ENCODE results near the gene TRAPPC13. TPM values are rescaled to one million over a fixed set of nuclear protein-coding genes. Genes with fewer than 3 reads are reported as not detected.
A peak's percentile ranks its signal among the peaks of the same experiment; 100 is the strongest.
"Not testable (repeated sequence)": the region's sequence is repeated elsewhere in the genome, so short reads cannot be mapped to it uniquely, and the experiment has no call there.

The TRAPPC13 gene
- total RNA-seq, 1 donor from 2014 or later, result 53.1 TPM

DNA sequence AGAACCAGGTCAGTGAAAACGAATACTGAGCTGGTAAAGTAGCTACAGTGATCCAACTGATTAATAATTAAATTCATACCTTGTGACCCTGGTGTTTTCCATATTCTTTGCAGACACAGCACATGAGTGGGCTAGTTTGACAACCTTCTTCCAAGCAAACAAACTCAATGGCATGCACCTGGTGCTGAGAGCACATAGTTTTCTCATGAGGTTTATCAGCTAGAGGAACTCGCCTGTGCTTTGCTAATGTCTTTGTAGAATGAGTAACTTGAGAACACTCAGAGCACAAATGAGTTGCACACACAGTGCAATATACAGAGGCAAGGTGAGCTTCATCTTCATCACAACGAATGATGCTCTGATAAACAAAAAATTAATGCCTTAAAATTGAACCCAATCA lies 13.3 kb upstream of the TRAPPC13 start:
- H3K9me3 ChIP-seq (ENCODE audit: low read depth), result no peaks in the 10 kb centered on the region
- Mint-ChIP-seq H3K9me3 (no peaks in the 10 kb centered on the region), H3K4me1 (no peaks in the 10 kb centered on the region), H3K4me3 (no peak overlapping the region), H3K36me3 (peaks cover 18% of the 10 kb centered on the region), H3K27ac (no peak overlapping the region), H3K27me3 (ENCODE audit: insufficient read depth, low read depth) (no peaks in the 10 kb centered on the region)
- H3K4me3 ChIP-seq, result no peak overlapping the region
- DNase-seq (ENCODE audit: low spot score), result no peak
- no peak overlapping the region for H3K4me2 ChIP-seq
- no peaks in the 10 kb centered on the region for H3K4me1 ChIP-seq
- no peaks in the 10 kb centered on the region for H3K27me3 ChIP-seq
- no peak for TF ChIP-seq EZH2 (IDR thresholded peaks at IDR 0.05)
- TF ChIP-seq EZH2phosphoT487 (IDR thresholded peaks at IDR 0.05), result no peak
- no peak for TF ChIP-seq CTCF (IDR thresholded peaks at IDR 0.05)
- no peaks in the 10 kb centered on the region for H4K20me1 ChIP-seq (ENCODE audit: low read depth)
- H3K36me3 ChIP-seq, result peaks cover 19% of the 10 kb centered on the region
- no peak overlapping the region for H3K9ac ChIP-seq
- H2AFZ ChIP-seq (replicated peaks), result no peak overlapping the region
- H3F3A ChIP-seq (ENCODE audit: low read depth), result no peaks in the 10 kb centered on the region
- H3K79me2 ChIP-seq (ENCODE audit: low read depth), result no peaks in the 10 kb centered on the region
- no peak overlapping the region for H3K27ac ChIP-seq

DNA sequence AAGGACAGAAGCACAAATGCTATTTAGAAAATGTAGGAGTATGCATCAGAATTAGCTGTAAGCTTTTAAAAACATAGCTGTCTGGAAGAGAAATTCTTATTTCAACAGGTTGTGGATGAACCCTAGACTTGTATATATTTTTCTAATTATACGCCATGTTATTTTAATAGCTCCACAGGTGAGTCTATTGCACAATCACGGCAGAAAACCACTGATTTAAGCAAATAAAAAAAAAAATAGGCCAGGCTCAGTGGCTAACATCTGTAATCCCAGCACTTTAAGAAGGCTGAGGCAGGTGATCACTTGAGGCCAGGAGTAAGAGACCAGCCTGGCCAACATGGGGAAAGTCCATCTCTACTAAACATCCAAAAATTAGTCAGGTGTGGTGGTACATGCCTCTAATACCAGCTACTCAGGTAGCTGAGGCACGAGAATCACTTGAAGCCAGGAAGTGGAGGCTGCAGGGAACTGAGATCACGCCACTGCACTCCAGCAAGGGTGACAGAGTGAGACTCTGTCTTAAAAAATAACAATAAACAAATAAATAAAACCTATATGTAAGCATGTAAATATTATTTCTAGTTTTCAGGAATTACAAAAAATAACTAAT lies 12.4 kb upstream of the TRAPPC13 start:
- H4K20me1 ChIP-seq (ENCODE audit: low read depth), result no peaks in the 10 kb centered on the region
- H3K4me1 Mint-ChIP-seq, result no peaks in the 10 kb centered on the region
- H3F3A ChIP-seq (ENCODE audit: low read depth), result no peaks in the 10 kb centered on the region
- H3K4me2 ChIP-seq, result no peak overlapping the region
- H3K9me3 Mint-ChIP-seq, result no peaks in the 10 kb centered on the region
- H3K36me3 Mint-ChIP-seq, result peaks cover 13% of the 10 kb centered on the region
- no peak overlapping the region for H2AFZ ChIP-seq (replicated peaks)
- no peaks in the 10 kb centered on the region for H3K9me3 ChIP-seq (ENCODE audit: low read depth)
- H3K79me2 ChIP-seq (ENCODE audit: low read depth), result no peaks in the 10 kb centered on the region
- H3K4me3 Mint-ChIP-seq, result no peak overlapping the region
- no peak overlapping the region for H3K27ac Mint-ChIP-seq
- TF ChIP-seq CTCF (IDR thresholded peaks at IDR 0.05), result no peak
- TF ChIP-seq EZH2 (IDR thresholded peaks at IDR 0.05), result no peak
- H3K27ac ChIP-seq, result no peak overlapping the region
- H3K4me1 ChIP-seq, result no peaks in the 10 kb centered on the region
- H3K27me3 Mint-ChIP-seq (ENCODE audit: insufficient read depth, low read depth), result no peaks in the 10 kb centered on the region
- no peak overlapping the region for H3K4me3 ChIP-seq
- DNase-seq (ENCODE audit: low spot score), result no peak
- H3K9ac ChIP-seq, result no peak overlapping the region
- H3K27me3 ChIP-seq, result no peaks in the 10 kb centered on the region
- peaks cover 17% of the 10 kb centered on the region for H3K36me3 ChIP-seq

DNA sequence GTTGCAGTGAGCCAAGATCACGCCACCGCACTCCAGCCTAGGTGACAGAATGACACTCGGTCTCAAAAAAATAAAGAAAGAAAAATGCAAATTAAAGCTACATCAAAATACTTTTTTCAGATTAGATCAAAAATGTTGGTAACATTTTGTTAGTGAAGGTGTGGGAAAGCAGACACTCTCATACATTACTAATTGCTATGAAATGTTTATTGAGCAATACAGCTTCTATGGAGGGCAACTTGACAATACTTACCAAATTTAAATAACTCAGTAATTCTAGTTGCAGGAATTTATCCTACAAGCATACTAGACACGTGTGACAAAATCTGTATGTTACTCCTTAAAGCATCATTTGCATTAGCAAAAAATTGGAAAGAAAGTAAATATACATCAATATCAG lies 4.8 kb upstream of the TRAPPC13 start:
- peaks cover 4% of the 10 kb centered on the region for H3K36me3 Mint-ChIP-seq
- H4K20me1 ChIP-seq (ENCODE audit: low read depth), result no peaks in the 10 kb centered on the region
- H3K4me2 ChIP-seq, result no peak overlapping the region
- no peak overlapping the region for H3K4me3 ChIP-seq
- no peaks in the 10 kb centered on the region for H3K9me3 ChIP-seq (ENCODE audit: low read depth)
- no peaks in the 10 kb centered on the region for H3F3A ChIP-seq (ENCODE audit: low read depth)
- H3K4me3 Mint-ChIP-seq, result no peak overlapping the region
- H3K27me3 Mint-ChIP-seq (ENCODE audit: insufficient read depth, low read depth), result peaks cover 5% of the 10 kb centered on the region
- H3K4me1 ChIP-seq, result peaks cover 6% of the 10 kb centered on the region
- no peak overlapping the region for H2AFZ ChIP-seq (replicated peaks)
- H3K4me1 Mint-ChIP-seq, result peaks cover 13% of the 10 kb centered on the region
- no peak overlapping the region for H3K27ac Mint-ChIP-seq
- H3K9me3 Mint-ChIP-seq, result no peaks in the 10 kb centered on the region
- TF ChIP-seq EZH2phosphoT487 (IDR thresholded peaks at IDR 0.05) (no peak), CTCF (IDR thresholded peaks at IDR 0.05) (no peak), EZH2 (IDR thresholded peaks at IDR 0.05) (no peak)
- no peak for DNase-seq (ENCODE audit: low spot score)
- H3K79me2 ChIP-seq (ENCODE audit: low read depth), result peaks cover 59% of the 10 kb centered on the region
- H3K27ac ChIP-seq, result no peak overlapping the region
- no peak overlapping the region for H3K9ac ChIP-seq
- peaks cover 6% of the 10 kb centered on the region for H3K36me3 ChIP-seq
- no peaks in the 10 kb centered on the region for H3K27me3 ChIP-seq

- H3K36me3 ChIP-seq; H3K4me2 ChIP-seq; H3K27ac Mint-ChIP-seq; H3K9ac ChIP-seq; H3K9me3 Mint-ChIP-seq; H3K27me3 ChIP-seq; H2AFZ ChIP-seq (replicated peaks); H4K20me1 ChIP-seq (ENCODE audit: low read depth); H3K9me3 ChIP-seq (ENCODE audit: low read depth); H3K27ac ChIP-seq; H3F3A ChIP-seq (ENCODE audit: low read depth); DNase-seq (ENCODE audit: low spot score); H3K4me3 ChIP-seq; H3K27me3 Mint-ChIP-seq (ENCODE audit: insufficient read depth, low read depth); H3K36me3 Mint-ChIP-seq: not testable (repeated sequence)
- H3K4me1 ChIP-seq, result peaks cover 12% of the 10 kb centered on the region
- H3K79me2 ChIP-seq (ENCODE audit: low read depth), result peaks cover 79% of the 10 kb centered on the region
- Mint-ChIP-seq H3K4me1 (peaks cover 20% of the 10 kb centered on the region), H3K4me3 (peak overlapping the region; percentile 95)
Measured at GRCh38 chr5:65621961-65622360, 2.9 kb upstream of the TRAPPC13 start.

Measured in neural progenitor cell (in vitro differentiated cells).